PC-9 (cell line): Measurements from ENCODE around the gene ANKRD33B. TPM values are rescaled to one million over a fixed set of nuclear protein-coding genes. Genes with fewer than 3 reads are reported as not detected.

ENCODE experiments used
- BruUV-seq: library from RNA; stranded (reverse); fragments of 400-500 nt; replicated peaks from 2 replicates; lab custom pipeline; 2021; lab: Mats Ljungman, UMichigan
- CTCF ChIA-PET: fragments of 300-600 bp; sonication (Branson Sonifier 250); formaldehyde crosslinking; loops from one replicate; lab custom pipeline; 2022; ENCODE audit warnings: antibody characterized with exemption; lab: Charles Lee
- POLR2A ChIA-PET: fragments of 300-600 bp; sonication (Branson Sonifier 250); formaldehyde crosslinking; loops from one replicate; lab custom pipeline; 2022; ENCODE audit warnings: antibody characterized with exemption; ENCODE audit not compliant: unreplicated experiment; lab: Charles Lee
- DNase-seq, 2 experiments: peaks; one replicate each; pipeline versions ENCODE4 v3.0.0 to v3.0.0-alpha.2; 2015 to 2022; ENCODE audit warnings: mixed read lengths in 1 of 2
- H2AFZ ChIP-seq: fragments of 200-600 bp; sonication (generic); 2 replicates; pipeline ENCODE4 v1.8.1; 2017; ENCODE audit warnings: antibody characterized with exemption
- H3F3A ChIP-seq: fragments of 200-600 bp; sonication (generic); 2 replicates; pipeline ENCODE4 v1.8.1; 2017; ENCODE audit warnings: antibody characterized with exemption, mild to moderate bottlenecking, low read depth; ENCODE audit not compliant: insufficient read depth
- H3K27ac ChIP-seq: fragments of 200-600 bp; sonication (generic); 2 replicates; pipeline ENCODE4 v1.6.1; 2016; ENCODE audit warnings: mixed run types
- H3K27me3 ChIP-seq: fragments of 200-600 bp; sonication (generic); 2 replicates; pipeline ENCODE4 v1.6.1; 2016; ENCODE audit warnings: low read depth, mixed run types; ENCODE audit not compliant: insufficient read depth
- H3K36me3 ChIP-seq: fragments of 200-600 bp; sonication (generic); 2 replicates; pipeline ENCODE4 v1.6.1; 2016; ENCODE audit warnings: low read depth, mixed run types
- H3K4me1 ChIP-seq: fragments of 200-600 bp; sonication (generic); replicated peaks from 2 replicates; pipeline ENCODE4 v1.6.1; 2016; ENCODE audit warnings: mixed run types; ENCODE audit not compliant: insufficient read depth
- H3K4me2 ChIP-seq: fragments of 200-600 bp; sonication (generic); 2 replicates; pipeline ENCODE4 v1.6.1; 2017; ENCODE audit warnings: mixed run types
- H3K4me3 ChIP-seq: fragments of 200-600 bp; sonication (generic); 2 replicates; pipeline ENCODE4 v1.6.1; 2016; ENCODE audit warnings: mixed run types
- H3K79me2 ChIP-seq: fragments of 200-600 bp; sonication (generic); 2 replicates; pipeline ENCODE4 v1.6.1; 2017; ENCODE audit warnings: low read depth, mixed run types
- H3K9me2 ChIP-seq: fragments of 200-600 bp; sonication (generic); 2 replicates; pipeline ENCODE4 v1.8.1; 2017; ENCODE audit warnings: mild to moderate bottlenecking; ENCODE audit not compliant: insufficient read depth
- H3K9me3 ChIP-seq: fragments of 200-600 bp; sonication (generic); 2 replicates; pipeline ENCODE4 v1.8.1; 2016; ENCODE audit warnings: low read depth; ENCODE audit not compliant: insufficient read depth
- H4K20me1 ChIP-seq: fragments of 200-600 bp; sonication (generic); 2 replicates; pipeline ENCODE4 v1.8.1; 2017; ENCODE audit not compliant: insufficient read depth
- EZH2 ChIP-seq: fragments of 200-600 bp; sonication (generic); IDR thresholded peaks from 2 replicates; pipeline ENCODE4 v1.8.0; 2017; ENCODE audit warnings: antibody characterized with exemption, low read depth
- intact Hi-C: fragments of 100-400 bp; cut with micrococcal nuclease; formaldehyde crosslinking; loops from one replicate; pipeline ENCODE4 v1.10.0; 2022; ENCODE audit not compliant: unreplicated experiment
- total RNA-seq: library from RNA; stranded (reverse); gene quantifications from 2 replicates; pipeline ENCODE4 v1.2.3, GENCODE V29; 2021
- TF ChIP-seq, protein P1 (sequence below): fragments of 200-600 bp; sonication (generic); conservative IDR thresholded peaks from 2 replicates; pipeline ENCODE4 v1.6.1; 2017; ENCODE audit warnings: mixed run types, antibody characterized with exemption, mild to moderate bottlenecking, moderate library complexity

The ANKRD33B gene
- total RNA-seq, 1 experiment from 2014 or later, result 32.1 TPM

DNA sequence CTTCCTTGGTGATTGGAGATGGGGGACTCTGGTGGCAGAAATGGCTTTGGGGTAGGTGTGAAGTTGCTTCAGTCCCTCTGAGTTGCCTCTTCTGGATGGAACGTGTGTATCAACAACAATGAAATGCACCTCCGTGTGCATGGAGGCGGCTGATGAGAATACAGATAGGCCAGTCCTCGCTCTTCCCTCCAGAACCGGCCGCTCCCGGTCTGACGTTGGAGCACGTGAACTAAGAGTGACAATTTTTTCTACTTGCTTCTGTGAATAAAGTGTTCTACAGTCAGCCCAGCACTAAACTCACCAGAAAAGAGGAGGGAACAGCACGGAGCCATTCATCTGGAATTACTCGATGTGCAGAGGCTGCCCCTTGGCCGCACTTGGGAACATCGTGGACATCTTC lies 90.7 kb downstream of the ANKRD33B start:
- no peaks in the 10 kb centered on the region for H4K20me1 ChIP-seq

DNA sequence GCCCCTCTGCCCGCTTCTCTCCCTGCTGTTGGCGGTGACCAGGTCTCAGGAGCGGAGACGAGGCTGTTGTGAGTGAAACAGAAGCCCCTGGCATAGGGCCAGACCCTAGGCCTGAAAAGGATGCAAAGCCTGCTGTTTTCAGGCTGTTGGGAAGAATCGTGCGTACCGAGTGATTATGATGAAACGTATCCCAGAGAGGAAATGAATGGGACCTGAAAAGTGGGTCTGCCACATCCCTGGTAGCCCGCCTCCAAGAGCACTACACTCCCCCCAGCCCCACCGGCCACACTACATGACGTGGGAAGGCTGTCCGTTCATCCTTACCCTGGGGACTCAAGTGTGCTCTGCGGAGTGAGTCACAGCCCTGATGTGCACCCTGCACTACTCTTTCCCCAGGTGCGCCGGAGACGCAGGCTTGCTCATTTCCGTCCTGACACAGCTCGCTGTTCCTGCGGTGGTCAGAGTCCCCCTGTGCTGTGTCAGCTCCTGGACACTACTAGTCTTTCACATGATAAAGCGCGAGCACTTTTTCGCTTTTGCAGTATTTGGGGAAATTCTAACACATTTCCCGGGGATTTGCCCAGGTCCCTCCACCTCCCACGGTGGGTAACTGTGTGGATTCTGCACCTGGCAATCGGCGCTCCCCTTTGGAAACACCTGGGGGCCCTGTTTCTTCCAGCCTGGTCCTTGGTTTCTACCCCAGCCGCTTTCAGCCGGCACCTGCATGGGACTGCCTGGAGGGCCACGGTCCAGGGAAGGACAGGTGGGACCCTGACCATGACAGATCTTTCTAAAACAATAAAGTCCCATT lies 91.5 kb downstream of the ANKRD33B start:
- no TSS peak for BruUV-seq
- Histone ChIP-seq H3F3A (peaks cover 6% of the 10 kb centered on the region; the same call in 1 of the 2 replicates), H3K4me2 (peak overlapping the region; percentile 56), H3K36me3 (no peaks in the 10 kb centered on the region), H4K20me1 (no peaks in the 10 kb centered on the region), H3K27me3 (no peaks in the 10 kb centered on the region), H3K9me2 (no peaks in the 10 kb centered on the region), H3K79me2 (no peaks in the 10 kb centered on the region), H3K4me3 (peak overlapping the region; percentile 21; the same call in 1 of the 2 replicates), H3K27ac (peak overlapping the region; percentile 61), H2AFZ (no peak overlapping the region), H3K9me3 (no peaks in the 10 kb centered on the region), H3K4me1 (peaks cover 4% of the 10 kb centered on the region; the same call in 1 of the 2 replicates)
- ChIA-PET POLR2A (interaction anchor here (0.7 kb wide), 1 partner anchor 71 kb away, joined by 3 read pairs; no protein-coding TSS in a partner anchor), CTCF (no interaction called here)
- intact Hi-C loops, result no loop called here
- DNase-seq, result peak; percentile 61 to 78
- TF ChIP-seq, protein P1, sequence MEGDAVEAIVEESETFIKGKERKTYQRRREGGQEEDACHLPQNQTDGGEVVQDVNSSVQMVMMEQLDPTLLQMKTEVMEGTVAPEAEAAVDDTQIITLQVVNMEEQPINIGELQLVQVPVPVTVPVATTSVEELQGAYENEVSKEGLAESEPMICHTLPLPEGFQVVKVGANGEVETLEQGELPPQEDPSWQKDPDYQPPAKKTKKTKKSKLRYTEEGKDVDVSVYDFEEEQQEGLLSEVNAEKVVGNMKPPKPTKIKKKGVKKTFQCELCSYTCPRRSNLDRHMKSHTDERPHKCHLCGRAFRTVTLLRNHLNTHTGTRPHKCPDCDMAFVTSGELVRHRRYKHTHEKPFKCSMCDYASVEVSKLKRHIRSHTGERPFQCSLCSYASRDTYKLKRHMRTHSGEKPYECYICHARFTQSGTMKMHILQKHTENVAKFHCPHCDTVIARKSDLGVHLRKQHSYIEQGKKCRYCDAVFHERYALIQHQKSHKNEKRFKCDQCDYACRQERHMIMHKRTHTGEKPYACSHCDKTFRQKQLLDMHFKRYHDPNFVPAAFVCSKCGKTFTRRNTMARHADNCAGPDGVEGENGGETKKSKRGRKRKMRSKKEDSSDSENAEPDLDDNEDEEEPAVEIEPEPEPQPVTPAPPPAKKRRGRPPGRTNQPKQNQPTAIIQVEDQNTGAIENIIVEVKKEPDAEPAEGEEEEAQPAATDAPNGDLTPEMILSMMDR, result no peak

More for the DNA sequence above, 90.7 kb downstream of the ANKRD33B start:
- peak overlapping the region; percentile 56 for H3K4me2 ChIP-seq
- no peak overlapping the region for H2AFZ ChIP-seq
- H3K36me3 ChIP-seq, result no peaks in the 10 kb centered on the region
- H3K27me3 ChIP-seq, result no peaks in the 10 kb centered on the region
- H3K9me2 ChIP-seq, result no peaks in the 10 kb centered on the region
- no peaks in the 10 kb centered on the region for H3K79me2 ChIP-seq
- no peak overlapping the region for H3K4me3 ChIP-seq
- intact Hi-C loops, result no loop called here
- no TSS peak for BruUV-seq
- H3K4me1 ChIP-seq, result peaks cover 4% of the 10 kb centered on the region; the same call in 1 of the 2 replicates
- H3K27ac ChIP-seq, result peak overlapping the region; percentile 56
- TF ChIP-seq EZH2, result no peak
- TF ChIP-seq, protein P1, result no peak
- CTCF ChIA-PET, result no interaction called here
- POLR2A ChIA-PET, result no interaction called here
- H3K9me3 ChIP-seq, result no peaks in the 10 kb centered on the region
- peaks cover 6% of the 10 kb centered on the region; the same call in 1 of the 2 replicates for H3F3A ChIP-seq
- no peak for DNase-seq

DNA sequence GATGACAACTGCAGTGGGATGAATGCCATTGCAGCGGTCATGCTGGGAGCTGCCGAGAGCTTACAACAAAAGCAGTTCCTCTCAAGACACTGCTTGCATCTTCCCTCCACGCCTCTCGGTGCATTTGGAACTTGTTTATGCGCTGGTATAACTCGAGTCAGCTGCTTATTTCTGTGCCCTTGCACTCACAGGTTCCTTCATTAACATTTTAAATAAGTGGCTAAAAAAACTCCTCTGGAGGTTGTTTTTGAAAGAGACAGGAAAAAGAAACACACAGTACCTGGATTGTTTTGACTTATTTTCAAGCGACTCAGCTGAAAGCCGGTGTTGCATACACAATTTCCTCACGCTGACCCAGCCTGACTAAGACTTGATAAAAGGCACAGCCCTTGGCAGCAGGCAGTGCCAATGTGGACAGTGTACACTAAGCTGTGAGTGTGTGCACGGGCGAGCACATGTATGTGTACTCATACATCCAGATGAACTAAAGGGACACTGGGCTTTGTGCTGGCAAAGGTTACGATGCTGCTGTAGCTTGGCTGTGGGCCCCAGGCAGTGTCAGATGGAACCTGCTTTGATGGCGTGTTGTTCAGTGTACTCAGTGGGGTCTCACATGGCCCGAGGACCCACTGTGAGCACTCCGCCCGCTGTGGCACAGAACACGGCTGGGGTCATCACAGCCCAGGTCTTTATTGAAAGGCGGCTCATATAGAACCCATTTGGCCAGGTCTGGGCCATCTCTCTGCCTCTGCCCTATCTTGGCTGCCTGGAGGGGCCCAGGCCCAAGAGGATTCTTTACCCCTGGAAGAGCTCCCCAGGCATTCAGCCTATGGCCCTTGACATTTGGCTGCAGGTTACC lies 92.3 kb downstream of the ANKRD33B start:
- no peak for DNase-seq
- intact Hi-C loops, result no loop called here
- Histone ChIP-seq H3K4me1 (peaks cover 4% of the 10 kb centered on the region; the same call in 1 of the 2 replicates), H3K36me3 (no peaks in the 10 kb centered on the region), H3K27ac (peak overlapping the region; percentile 61), H3K4me2 (peak overlapping the region; percentile 56), H3K4me3 (peak overlapping the region; percentile 21; the same call in 1 of the 2 replicates), H3K9me2 (no peaks in the 10 kb centered on the region), H2AFZ (no peak overlapping the region), H3K27me3 (no peaks in the 10 kb centered on the region), H3K79me2 (no peaks in the 10 kb centered on the region), H3F3A (peaks cover 6% of the 10 kb centered on the region; the same call in 1 of the 2 replicates), H4K20me1 (no peaks in the 10 kb centered on the region), H3K9me3 (no peaks in the 10 kb centered on the region)
- CTCF ChIA-PET, result no interaction called here
- TF ChIP-seq, protein P1, result no peak
- no peak for TF ChIP-seq EZH2
- POLR2A ChIA-PET, result no interaction called here
- no TSS peak for BruUV-seq
